AG09309 (cell line): ENCODE measurements around the gene TCF4.

Experiments
- DNase-seq: peaks from one replicate; pipeline ENCODE4 v3.0.0-alpha.2; 2010; ENCODE audit warnings: low read depth
- H3K4me3 ChIP-seq: 2 replicates; pipeline ENCODE4 v1.5.1; 2011; ENCODE audit warnings: mild to moderate bottlenecking, low read depth, low read length, moderate library complexity; ENCODE audit not compliant: control insufficient read depth
- TF ChIP-seq, protein P1 (sequence below): IDR thresholded peaks from 2 replicates; pipeline ENCODE4 v1.5.1; 2011; ENCODE audit warnings: mild to moderate bottlenecking, low read depth, low read length, inconsistent platforms; ENCODE audit not compliant: insufficient read depth, control insufficient read depth; ENCODE audit errors: missing control alignments

Gene TCF4

DNA sequence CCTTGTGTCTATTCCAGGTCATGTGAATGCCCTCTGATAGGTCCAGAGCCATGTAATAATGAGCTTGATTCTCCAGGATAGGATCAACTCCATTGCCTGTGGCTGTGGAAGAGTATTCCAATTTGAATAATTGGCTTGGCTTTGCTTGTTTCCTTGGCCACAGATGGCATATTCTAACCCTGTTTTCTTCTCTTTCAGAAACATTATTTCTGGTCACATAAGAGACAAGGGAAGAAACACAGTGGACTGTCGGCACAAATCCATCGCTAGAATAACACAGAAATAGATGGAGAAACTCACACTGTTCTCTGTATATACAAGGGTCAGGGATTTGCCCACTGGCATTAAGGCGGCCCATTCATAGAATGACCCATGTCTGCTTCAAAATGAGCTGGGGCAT, 350.3 kb downstream of the TCF4 start:
- H3K4me3 ChIP-seq, result no peak overlapping the region
- TF ChIP-seq, protein P1, sequence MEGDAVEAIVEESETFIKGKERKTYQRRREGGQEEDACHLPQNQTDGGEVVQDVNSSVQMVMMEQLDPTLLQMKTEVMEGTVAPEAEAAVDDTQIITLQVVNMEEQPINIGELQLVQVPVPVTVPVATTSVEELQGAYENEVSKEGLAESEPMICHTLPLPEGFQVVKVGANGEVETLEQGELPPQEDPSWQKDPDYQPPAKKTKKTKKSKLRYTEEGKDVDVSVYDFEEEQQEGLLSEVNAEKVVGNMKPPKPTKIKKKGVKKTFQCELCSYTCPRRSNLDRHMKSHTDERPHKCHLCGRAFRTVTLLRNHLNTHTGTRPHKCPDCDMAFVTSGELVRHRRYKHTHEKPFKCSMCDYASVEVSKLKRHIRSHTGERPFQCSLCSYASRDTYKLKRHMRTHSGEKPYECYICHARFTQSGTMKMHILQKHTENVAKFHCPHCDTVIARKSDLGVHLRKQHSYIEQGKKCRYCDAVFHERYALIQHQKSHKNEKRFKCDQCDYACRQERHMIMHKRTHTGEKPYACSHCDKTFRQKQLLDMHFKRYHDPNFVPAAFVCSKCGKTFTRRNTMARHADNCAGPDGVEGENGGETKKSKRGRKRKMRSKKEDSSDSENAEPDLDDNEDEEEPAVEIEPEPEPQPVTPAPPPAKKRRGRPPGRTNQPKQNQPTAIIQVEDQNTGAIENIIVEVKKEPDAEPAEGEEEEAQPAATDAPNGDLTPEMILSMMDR, result no peak
- DNase-seq, result no peak

DNA sequence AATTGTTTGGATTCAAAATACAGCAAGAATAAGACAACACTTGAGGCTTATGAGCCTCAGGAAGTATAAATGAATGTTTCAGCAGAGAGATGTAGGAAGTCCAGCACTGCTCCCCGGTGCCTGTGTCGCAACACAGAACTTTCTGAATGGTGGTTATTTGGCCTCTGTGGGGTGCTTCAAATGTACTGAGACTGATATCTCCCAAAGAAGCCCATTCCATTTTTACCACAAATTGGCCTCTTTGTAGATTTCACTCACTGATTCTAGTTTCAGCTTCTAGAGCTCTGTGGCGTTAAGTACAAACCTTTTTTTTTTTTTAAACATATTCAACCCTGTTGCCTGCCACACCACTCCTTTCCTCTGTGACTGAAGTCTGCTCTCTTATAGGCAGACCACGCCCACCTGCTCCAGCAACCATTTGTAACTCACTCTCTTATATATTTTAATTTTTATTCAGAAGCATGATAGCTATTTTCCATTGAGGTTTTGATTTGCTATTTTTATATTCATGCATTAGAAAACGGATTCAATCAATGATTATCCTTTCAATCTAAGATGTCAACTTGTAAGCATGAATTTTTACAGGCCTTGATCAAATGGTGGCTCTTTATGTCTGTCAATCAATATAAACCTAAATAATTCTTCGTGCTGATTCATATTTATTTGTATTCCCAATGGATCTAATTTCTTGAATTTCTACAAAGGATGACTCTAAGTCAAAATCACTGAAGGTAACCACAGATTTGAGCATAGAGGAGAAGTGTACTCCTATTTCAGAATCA, 351.7 kb downstream of the TCF4 start:
- TF ChIP-seq, protein P1, result no peak
- H3K4me3 ChIP-seq, result no peak overlapping the region
- no peak for DNase-seq

DNA sequence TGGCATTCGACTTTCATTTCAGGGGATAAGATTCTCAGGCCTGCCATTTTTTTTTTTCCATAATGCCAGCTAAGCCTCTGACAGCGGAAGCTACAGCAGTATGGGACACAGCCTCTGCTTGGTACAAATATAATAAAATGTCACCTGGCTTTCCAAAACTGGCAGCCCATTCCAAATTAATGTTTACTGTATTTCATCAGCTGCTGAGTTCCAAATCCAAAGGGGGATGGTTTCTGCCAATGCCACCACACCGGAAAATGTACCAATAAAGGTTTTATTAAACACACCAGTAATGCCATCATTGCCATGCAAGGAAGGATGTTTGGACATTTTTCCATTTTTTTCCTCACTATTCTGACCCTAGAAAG, 352.9 kb downstream of the TCF4 start:
- no peak overlapping the region for H3K4me3 ChIP-seq
- TF ChIP-seq, protein P1, result no peak
- DNase-seq, result no peak

DNA sequence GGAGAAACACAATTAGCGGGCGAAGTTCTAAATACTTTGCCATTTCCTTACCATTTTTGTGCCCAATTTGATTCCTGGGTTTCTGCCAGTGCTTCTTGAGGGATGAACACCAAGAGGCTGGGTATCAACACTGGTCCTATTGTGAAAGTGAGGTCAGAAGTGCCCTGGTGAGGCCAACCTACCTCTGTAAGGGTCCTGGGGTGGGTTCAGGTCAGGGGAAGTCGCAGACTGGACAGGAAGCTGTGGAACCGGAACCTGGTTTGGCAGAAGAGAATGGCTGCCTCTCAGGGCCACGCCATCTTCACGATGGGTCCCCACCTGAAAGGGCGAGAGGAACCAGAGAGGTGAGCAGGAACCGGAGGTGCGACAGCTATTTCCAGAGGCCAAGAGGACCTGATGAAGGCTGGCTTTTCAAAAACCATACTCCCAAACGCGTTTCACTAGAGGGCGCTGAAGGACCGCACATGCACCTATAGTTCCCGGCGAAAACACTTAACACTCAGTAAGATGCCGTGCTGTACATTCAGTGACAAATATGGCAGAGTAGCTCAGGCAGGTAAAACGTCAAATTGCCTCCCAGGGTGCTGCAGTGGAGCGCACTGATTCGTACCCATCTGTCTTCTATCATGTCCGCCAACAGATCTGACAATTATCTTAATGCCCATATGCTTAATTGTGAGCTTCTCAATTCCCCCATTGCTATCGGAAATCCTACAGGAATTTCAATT, 353.5 kb downstream of the TCF4 start:
- TF ChIP-seq, protein P1, result peak; percentile 83
- H3K4me3 ChIP-seq, result no peak overlapping the region
- DNase-seq, result no peak

DNA sequence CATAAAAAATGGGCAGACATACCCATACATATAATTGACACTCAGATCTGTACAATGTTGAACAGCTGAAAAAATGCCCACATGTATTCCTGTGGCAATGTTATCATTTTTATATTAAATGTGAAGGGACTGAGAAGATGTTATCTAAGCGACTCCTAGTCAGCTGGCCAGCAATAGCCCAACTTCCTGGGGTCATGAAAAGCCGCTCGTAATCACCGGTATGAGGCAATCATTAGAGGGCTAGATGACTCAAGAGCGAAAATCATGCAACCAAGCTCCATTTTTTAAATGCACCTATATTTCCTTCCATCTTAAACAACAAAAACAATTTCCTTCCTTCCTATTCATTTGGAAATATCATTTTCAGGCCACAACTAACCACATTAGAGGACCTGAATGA, 354.1 kb downstream of the TCF4 start:
- H3K4me3 ChIP-seq, result no peak overlapping the region
- no peak for DNase-seq
- TF ChIP-seq, protein P1, result no peak

DNA sequence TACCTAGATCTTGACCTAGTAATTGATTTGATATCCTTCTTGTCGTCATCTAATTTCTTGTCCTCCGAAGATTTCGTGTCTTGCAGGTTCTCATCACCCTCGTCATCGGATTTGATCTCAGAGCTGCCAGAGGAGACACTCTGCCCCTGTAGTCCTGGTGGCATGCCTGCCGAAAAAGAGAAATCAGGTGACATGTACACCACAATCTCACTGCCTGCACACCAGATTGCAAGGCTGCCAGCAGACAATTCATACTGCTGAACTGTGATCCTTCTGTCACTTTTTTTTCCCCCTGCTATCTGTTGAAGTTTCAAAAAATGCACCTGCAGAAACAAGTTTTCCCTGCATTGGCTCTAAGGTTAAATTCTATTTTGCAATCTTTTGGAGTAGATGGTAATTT, 355.5 kb downstream of the TCF4 start:
- TF ChIP-seq, protein P1, result no peak

More for the DNA sequence above, 355.5 kb downstream of the TCF4 start:
- no peak for DNase-seq
- H3K4me3 ChIP-seq, result no peak overlapping the region
